Stimulated activated memory B cell treated with anti-CD40 and anti-IgM and Interleukin-4, amounts not matched to agents 10 μg/mL and 1 μg/mL and 100 μg/mL, for 72 hours (primary cell): ENCODE measurements around the gene FAM221B.

ENCODE experiments used
- ATAC-seq: fragments of 150-1000 bp; cut with Tn5 transposase; 2 replicates; pipeline ENCODE4 v1.10.0; 2021
- H3K27ac Mint-ChIP-seq: one replicate; pipeline ENCODE4 v1.8.0; 2022; ENCODE audit warnings: mild to moderate bottlenecking, mixed read lengths
- H3K27me3 Mint-ChIP-seq: one replicate; pipeline ENCODE4 v1.8.0; 2022; ENCODE audit warnings: mixed read lengths
- H3K36me3 Mint-ChIP-seq: one replicate; pipeline ENCODE4 v1.8.0; 2022; ENCODE audit warnings: mixed read lengths
- H3K4me1 Mint-ChIP-seq: one replicate; pipeline ENCODE4 v1.8.0; 2022; ENCODE audit warnings: mixed read lengths
- H3K4me3 Mint-ChIP-seq: one replicate; pipeline ENCODE4 v1.8.0; 2022; ENCODE audit warnings: mild to moderate bottlenecking, moderate library complexity, mixed read lengths
- H3K9me3 Mint-ChIP-seq: one replicate; pipeline ENCODE4 v1.8.0; 2022; ENCODE audit warnings: mixed read lengths

The FAM221B gene, protein sequence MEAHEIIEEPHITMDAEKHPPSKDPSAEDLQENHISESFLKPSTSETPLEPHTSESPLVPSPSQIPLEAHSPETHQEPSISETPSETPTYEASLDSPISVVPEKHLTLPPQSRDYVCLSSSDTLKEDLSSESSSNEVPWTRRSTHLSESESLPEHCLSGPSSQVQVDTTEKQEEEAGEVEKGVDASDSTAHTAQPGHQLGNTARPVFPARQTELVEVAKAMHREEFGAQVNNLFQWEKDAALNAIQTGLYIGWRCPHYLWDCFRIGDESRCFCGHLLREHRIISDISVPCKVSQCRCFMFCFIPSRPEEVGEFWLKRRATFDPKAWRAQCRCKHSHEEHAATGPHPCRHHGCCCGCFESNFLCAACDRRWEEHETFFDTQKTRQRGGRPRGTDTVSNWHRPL

DNA sequence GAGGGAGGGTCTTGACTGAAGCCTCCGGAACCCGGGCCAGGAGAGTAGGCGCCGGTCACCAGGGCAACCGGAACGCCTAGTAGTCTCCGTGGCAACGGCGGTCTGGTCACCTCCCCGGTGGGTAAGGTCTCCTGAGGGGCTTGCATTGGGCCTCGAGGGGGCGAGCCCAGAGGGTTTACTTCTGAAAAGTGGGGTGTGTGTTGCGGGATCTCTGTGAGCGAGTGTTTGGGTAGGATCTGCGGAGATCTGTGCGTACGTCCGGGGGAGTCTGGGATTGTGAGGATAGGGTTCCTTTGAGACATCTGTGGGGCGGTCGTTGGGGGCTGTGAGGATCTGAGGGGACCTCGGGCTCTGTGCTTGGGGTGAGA, at the start of gene FAM221B:
Gene FAM221B (minus strand): TSS at position 17 of the 368 bp plus-strand sequence. CDS start 2,571 bp downstream, outside the sequence.
- Mint-ChIP-seq H3K4me3 (peak within 1 kb of the TSS; percentile 84), H3K36me3 (no peaks in the 10 kb centered on the region), H3K4me1 (peaks cover 50% of the 10 kb centered on the region), H3K27ac (peak within 1 kb of the TSS; percentile 72), H3K27me3 (no peaks in the 10 kb centered on the region), H3K9me3 (no peaks in the 10 kb centered on the region)
- ATAC-seq, result no peak

DNA sequence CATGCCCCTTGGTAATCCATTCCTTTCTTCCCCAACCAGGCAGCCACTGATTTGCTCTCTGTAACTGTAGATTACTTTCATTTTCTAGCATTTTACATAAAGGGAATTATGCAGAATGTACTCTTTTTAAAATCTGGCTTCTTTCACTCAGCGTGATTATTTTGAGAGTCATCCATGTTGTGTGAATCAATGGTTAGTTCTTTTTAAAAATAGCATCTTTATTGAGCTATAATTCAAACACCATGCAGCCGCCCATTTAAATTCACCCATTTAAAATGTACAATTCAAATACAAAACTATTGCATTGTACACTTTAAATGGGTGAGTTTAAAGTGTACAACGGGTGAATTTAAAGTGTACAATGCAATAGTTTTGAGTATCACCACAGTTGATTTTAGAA, 44.0 kb upstream of the FAM221B start:
- H3K4me1 Mint-ChIP-seq, result no peaks in the 10 kb centered on the region
- H3K4me3 Mint-ChIP-seq, result no peak overlapping the region
- ATAC-seq, result no peak
- H3K36me3 Mint-ChIP-seq, result peaks cover 4% of the 10 kb centered on the region
- H3K27me3 Mint-ChIP-seq, result peaks cover 12% of the 10 kb centered on the region
- peaks cover 11% of the 10 kb centered on the region for H3K9me3 Mint-ChIP-seq
- H3K27ac Mint-ChIP-seq, result no peak overlapping the region

DNA sequence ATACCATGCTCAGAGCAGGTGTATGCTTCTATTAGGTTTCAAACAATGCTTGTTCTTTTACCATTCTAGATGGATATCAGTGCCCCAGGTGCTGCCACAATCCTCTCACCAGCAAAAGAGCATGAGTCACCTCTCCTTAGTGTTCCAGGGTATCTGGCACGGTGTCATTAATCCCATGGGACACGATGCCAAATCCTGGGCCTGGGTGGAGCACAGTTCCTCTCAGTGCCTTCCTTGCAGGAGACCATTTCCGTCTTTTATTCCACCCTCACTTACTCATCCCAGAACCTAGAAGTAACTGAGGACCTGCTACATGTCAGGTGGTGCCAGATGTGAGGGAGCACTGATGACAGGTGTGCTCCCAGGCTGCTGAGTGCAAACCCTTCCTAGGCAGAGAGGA, 43.0 kb upstream of the FAM221B start:
- Mint-ChIP-seq H3K4me3 (no peak overlapping the region), H3K27ac (no peak overlapping the region), H3K4me1 (no peaks in the 10 kb centered on the region), H3K27me3 (peaks cover 7% of the 10 kb centered on the region), H3K9me3 (peaks cover 4% of the 10 kb centered on the region), H3K36me3 (no peaks in the 10 kb centered on the region)
- no peak for ATAC-seq

DNA sequence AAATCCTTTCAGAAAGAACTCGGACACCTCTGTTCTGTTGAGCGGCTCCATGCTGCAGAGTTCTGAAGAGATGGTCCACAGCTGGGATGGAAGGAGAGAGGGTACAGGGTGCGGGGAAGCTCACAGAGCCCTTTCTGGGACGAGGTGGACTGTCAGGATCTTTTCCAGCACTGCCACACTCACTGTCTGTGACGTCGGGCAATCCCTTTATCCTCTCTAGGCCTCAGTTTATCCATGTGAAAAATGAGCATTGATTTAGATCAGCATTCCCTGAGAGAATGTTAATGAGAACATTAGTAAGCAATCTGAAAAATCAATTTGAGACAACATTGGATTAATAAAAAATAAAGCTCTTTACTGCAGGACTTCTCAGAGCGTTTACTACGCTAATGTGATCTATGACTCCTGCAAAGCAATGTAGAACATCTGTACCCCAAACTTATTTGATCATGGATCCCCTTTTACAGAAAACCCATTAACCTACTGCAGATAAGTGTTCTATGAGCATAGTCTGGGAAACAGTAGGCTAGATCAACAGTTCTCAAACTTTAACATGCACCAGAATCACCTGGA, 41.9 kb upstream of the FAM221B start, which contains the start of gene OR13J1:
Gene OR13J1 (minus strand): TSS at position 51 of the 573 bp plus-strand sequence. CDS start 0 bp downstream, at position 51.
- no peaks in the 10 kb centered on the region for H3K9me3 Mint-ChIP-seq
- no peaks in the 10 kb centered on the region for H3K36me3 Mint-ChIP-seq
- no peak within 1 kb of the TSS for H3K27ac Mint-ChIP-seq
- ATAC-seq, result no peak
- no peak within 1 kb of the TSS for H3K4me3 Mint-ChIP-seq
- peaks cover 8% of the 10 kb centered on the region for H3K27me3 Mint-ChIP-seq
- no peaks in the 10 kb centered on the region for H3K4me1 Mint-ChIP-seq

DNA sequence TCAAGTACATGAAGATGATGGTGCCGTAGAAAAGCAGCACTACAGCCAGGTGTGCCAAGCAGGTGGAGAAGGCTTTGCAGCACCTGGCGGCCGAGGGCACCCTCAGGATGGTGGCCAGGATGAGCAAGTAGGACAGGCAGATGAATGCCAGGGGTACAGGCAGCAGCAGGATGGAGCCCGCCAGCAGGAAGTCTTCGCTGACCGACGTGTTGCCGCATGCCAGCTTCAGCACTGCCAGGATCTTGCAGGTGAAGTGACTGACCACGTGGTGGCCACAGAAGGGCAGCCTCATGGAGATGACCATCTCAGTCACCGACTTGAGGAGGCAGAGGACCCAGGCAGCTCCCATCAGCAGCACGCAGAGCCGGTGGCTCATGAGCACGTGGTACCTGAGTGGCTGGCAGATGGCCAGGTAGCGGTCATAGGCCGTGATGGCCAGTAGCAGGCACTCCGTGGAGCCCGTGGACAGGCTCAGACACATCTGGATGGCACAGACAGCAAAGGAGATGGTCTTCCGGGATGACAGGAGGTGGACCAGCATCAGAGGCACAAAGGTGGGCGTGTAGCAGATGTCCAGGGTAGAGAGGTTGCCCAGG, 41.2 kb upstream of the FAM221B start:
- H3K27me3 Mint-ChIP-seq, result peaks cover 8% of the 10 kb centered on the region
- no peak overlapping the region for H3K27ac Mint-ChIP-seq
- no peak for ATAC-seq
- H3K4me1 Mint-ChIP-seq, result no peaks in the 10 kb centered on the region
- H3K9me3 Mint-ChIP-seq, result no peaks in the 10 kb centered on the region
- H3K4me3 Mint-ChIP-seq, result no peak overlapping the region
- no peaks in the 10 kb centered on the region for H3K36me3 Mint-ChIP-seq

DNA sequence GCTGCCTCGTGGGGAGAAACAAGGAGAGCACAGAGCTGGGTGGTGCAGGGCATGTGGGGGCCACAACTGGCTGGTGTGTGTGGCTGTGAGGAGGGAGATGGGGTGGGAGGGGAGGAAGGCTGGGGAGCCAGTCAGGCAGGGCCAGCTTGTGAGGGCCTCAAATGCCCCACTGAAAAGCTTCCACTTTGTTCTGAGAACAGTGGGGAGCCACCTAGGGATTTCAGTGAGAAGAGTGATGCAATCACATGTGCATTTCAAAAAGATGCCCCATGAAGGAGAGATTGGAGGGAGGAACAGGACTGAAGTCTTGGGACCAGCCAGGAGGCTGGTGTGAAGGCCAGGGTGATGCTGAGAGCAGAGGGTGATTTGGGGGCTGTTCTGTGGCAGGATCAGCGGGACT, 40.4 kb upstream of the FAM221B start:
- no peak for ATAC-seq
- Mint-ChIP-seq H3K4me1 (no peaks in the 10 kb centered on the region), H3K27ac (no peak overlapping the region)

DNA sequence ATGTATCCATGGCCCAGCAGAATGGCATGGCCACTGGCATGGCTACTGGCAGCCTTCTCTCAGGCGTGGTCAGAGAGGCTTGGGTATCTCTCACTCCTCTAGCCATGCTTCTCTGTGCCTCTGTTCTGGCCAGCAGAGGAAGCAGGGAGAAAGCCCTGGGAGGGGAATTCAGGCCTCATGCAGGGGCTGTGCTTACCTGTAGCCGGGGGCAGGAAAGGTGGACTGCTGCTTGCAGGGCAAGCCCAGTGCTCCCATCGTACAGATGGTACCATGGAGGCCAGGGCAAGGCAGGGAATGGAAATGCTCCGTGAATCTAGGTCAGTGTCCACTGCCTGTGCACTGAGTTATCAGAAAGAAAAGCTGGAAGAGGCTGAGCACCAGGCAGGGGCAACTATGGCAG, 39.0 kb upstream of the FAM221B start:
- Mint-ChIP-seq H3K36me3 (no peaks in the 10 kb centered on the region), H3K4me3 (no peak overlapping the region), H3K9me3 (no peaks in the 10 kb centered on the region), H3K27ac (no peak overlapping the region), H3K4me1 (no peaks in the 10 kb centered on the region), H3K27me3 (peaks cover 14% of the 10 kb centered on the region)
- ATAC-seq, result no peak

More for the DNA sequence above, 40.4 kb upstream of the FAM221B start:
- Mint-ChIP-seq H3K36me3 (no peaks in the 10 kb centered on the region), H3K9me3 (no peaks in the 10 kb centered on the region), H3K27me3 (peaks cover 8% of the 10 kb centered on the region), H3K4me3 (no peak overlapping the region)

DNA sequence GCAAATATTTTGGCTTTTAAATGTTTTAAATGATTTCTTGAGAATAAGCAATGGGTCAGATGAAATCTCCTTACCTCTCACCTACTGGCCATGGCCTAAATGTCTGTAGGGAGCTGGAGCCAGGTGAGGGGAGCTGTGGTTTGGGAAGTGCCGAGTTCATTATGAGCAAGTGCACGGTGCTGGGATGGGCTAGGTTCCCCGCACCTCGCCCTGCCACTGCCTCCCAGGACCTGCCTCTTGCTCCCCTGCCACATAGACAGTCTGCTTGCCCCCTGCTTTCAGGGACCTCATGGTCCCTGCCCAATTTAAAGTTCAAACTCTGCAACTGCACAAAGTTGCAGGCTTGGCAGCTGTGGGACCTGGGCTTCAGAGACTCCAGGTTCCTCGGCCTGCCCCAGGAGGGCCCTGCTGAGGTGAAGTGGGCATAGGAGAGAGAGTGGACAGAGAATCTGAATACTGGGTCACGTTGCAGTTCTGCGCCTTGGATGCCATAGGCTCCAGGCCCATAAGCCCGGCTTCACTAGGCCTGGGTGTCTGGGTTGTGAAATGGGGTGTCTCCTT, 36.2 kb upstream of the FAM221B start:
- Mint-ChIP-seq H3K9me3 (no peaks in the 10 kb centered on the region), H3K4me3 (no peak overlapping the region), H3K4me1 (no peaks in the 10 kb centered on the region), H3K36me3 (no peaks in the 10 kb centered on the region), H3K27ac (no peak overlapping the region), H3K27me3 (peaks cover 31% of the 10 kb centered on the region)
- no peak for ATAC-seq

DNA sequence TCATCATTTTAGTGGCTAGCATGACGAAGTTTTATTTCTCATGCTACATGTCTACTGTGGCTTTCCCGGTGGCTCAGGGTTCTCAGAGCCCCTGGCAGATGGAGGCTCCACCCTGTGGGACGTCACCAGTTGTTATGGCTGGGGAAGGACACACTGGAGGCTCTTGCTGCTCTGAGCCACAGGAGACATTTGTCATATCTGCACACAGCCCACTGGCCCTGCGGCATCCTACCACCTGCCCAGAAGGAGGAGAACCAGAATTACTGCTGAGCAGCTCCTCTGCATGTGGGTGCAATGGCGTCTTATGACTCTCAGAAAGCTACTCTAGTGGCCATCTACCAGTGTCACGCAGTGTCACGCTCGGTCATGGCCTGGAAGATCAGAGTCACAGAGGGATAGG, 35.1 kb upstream of the FAM221B start:
- no peaks in the 10 kb centered on the region for H3K4me1 Mint-ChIP-seq
- H3K4me3 Mint-ChIP-seq, result no peak overlapping the region
- no peaks in the 10 kb centered on the region for H3K9me3 Mint-ChIP-seq
- no peaks in the 10 kb centered on the region for H3K36me3 Mint-ChIP-seq
- peaks cover 31% of the 10 kb centered on the region for H3K27me3 Mint-ChIP-seq
- ATAC-seq, result no peak
- no peak overlapping the region for H3K27ac Mint-ChIP-seq

DNA sequence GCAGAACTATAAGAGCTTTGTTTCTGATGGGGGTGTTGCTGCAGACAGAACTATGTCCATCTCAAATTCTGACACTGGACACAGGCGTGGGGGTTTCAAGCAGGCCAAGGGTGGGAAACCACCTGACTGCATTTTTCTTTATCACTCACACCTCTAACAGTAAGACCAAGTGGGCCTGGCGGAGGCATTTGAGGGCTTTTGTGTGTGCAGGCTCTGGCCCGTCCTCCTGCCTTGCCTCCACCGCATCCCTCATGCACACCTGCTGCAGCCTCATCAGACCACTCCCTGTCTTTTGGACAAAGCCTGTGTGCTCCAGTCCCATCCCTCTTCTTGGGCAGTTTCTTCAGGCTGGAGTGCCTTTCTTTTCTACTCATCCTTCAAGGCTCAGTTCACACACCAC, 33.8 kb upstream of the FAM221B start:
- H3K36me3 Mint-ChIP-seq, result no peaks in the 10 kb centered on the region
- ATAC-seq, result no peak
- H3K4me1 Mint-ChIP-seq, result no peaks in the 10 kb centered on the region
- H3K9me3 Mint-ChIP-seq, result no peaks in the 10 kb centered on the region
- no peak overlapping the region for H3K27ac Mint-ChIP-seq
- peaks cover 31% of the 10 kb centered on the region for H3K27me3 Mint-ChIP-seq
- no peak overlapping the region for H3K4me3 Mint-ChIP-seq

DNA sequence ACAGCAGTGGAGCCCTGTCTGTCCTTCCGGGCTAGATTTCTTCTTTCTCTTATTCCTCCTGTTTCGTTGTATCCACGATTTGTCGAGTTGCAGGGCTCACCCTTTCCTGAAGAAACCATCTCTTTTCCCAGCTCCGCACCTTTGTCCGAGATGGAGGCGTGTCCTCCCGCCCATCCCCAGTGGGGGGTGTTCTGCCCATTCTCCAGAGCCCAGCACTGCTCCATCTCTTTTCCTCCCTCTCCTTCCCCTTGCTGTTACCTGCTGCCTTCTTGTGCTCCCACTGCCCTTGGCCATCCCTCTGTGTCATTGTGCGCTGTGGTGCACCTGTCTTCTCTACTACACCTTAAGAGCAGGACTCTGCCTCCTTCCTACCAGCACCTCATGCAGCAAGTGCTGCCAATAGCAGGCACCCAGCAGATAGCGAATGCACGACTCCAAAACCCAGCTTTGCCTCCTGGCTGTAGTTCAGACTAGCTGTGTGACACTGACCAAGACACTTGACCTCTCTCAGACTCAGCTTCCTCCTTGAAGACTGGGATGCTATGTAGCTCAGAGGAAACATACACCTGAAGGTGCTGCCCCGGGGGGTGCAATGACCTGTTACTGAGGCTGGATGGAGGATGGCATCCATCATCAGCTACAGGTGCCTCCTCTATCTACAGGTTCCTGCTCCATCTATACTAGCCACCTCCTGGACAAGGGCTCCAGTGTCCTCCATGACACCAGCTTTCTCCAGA, 32.8 kb upstream of the FAM221B start:
- peaks cover 28% of the 10 kb centered on the region for H3K27me3 Mint-ChIP-seq
- no peak for ATAC-seq
- no peak overlapping the region for H3K27ac Mint-ChIP-seq
- no peaks in the 10 kb centered on the region for H3K9me3 Mint-ChIP-seq
- H3K4me1 Mint-ChIP-seq, result no peaks in the 10 kb centered on the region
- H3K36me3 Mint-ChIP-seq, result no peaks in the 10 kb centered on the region
- no peak overlapping the region for H3K4me3 Mint-ChIP-seq

DNA sequence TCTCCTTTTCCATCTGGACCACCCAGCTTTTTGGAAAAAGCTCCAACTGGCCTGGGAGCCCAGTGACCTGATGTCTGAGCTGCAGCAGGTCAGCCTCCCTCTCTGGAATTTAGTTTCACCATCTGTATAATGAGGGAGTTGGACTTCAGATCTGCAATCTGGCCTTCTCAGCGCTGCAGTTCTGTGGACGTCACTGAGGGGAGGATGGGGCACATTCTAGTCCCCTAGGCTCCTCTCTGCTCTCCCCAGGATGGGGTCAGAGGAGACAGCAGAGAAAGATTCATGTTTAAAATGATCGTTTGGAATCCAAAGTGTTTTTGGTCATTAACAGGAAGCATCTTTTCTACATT, 31.4 kb upstream of the FAM221B start:
- H3K4me1 Mint-ChIP-seq, result no peaks in the 10 kb centered on the region
- peaks cover 23% of the 10 kb centered on the region for H3K27me3 Mint-ChIP-seq

DNA sequence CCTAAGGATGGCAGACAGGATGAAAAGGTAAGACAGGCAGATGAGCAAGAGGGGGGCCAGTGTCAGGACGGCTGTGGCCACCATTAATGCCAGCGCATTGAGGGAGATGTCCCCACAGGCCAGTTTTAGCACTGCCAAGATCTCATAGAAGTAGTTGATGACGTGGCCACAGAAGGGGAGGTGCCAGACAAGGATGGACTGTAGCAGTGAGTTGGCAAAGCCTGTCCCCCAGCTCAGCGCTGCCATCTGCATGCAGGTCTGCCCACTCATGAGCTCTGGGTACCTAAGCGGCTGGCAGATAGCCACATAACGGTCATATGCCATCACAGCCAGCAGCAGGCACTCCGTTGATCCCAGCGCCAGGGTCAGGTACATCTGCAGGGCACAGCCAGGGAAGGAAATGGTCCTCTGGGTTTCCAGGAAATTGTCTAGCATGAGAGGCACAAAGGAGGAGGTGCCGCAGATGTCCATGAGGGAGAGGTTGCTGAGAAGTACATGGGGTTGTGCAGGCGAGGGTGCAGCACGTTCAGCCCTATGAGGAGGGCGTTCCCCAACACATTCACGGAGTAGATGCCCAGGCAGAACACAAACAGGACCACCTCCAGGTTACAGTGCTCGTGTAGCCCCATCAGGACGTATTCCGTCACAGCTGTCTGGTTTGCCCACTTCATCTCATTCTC, 30.9 kb upstream of the FAM221B start:
- no peaks in the 10 kb centered on the region for H3K9me3 Mint-ChIP-seq
- H3K4me1 Mint-ChIP-seq, result no peaks in the 10 kb centered on the region
- H3K27me3 Mint-ChIP-seq, result peaks cover 23% of the 10 kb centered on the region
- no peak overlapping the region for H3K27ac Mint-ChIP-seq
- H3K36me3 Mint-ChIP-seq, result no peaks in the 10 kb centered on the region
- ATAC-seq, result peak; percentile 31
- no peak overlapping the region for H3K4me3 Mint-ChIP-seq

More for the DNA sequence above, 31.4 kb upstream of the FAM221B start:
- Mint-ChIP-seq H3K27ac (no peak overlapping the region), H3K4me3 (no peak overlapping the region), H3K36me3 (no peaks in the 10 kb centered on the region), H3K9me3 (no peaks in the 10 kb centered on the region)
- ATAC-seq, result no peak

DNA sequence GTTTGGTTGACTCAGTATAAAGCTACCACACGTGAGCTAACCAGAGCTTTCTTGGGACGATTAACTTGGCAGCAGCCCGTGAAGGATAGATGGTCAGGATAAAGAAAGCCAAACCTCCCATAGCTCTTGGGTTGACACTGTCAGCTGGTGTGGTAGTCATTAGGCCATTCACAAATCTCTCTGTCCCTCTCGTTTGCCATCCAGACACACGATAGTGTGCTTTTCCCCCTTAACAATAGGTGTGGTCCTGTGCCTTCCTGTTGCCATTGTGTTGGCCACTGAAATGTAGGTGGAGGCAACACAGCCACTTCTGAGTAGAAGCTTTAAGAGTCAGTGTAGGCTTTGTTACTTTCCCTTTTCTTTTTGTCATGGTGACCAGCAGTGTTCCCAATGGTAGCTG, 29.9 kb upstream of the FAM221B start:
- no peak overlapping the region for H3K4me3 Mint-ChIP-seq
- no peaks in the 10 kb centered on the region for H3K9me3 Mint-ChIP-seq
- H3K27ac Mint-ChIP-seq, result no peak overlapping the region
- no peaks in the 10 kb centered on the region for H3K4me1 Mint-ChIP-seq
- no peaks in the 10 kb centered on the region for H3K36me3 Mint-ChIP-seq
- H3K27me3 Mint-ChIP-seq, result peaks cover 23% of the 10 kb centered on the region
- no peak for ATAC-seq

DNA sequence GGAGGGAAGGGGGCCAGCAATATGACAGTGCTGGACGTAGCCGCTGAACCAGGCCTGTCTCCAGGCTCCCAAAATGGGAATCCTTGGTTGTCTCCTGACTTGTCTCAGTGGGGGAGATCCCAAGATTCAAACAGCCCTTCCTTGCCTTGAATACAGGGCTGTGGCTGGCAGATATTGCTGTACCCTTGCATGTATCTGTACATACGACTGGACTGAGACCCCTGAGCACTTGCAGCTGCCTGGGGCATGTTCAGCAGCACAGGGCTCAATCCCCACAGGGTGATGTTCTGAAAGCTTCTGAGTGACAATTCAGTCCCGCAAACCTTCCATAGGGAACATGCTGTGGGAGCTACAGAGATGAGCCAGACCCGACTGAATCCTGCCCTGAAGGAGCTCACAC, 28.4 kb upstream of the FAM221B start:
- Mint-ChIP-seq H3K4me1 (no peaks in the 10 kb centered on the region), H3K27me3 (peaks cover 10% of the 10 kb centered on the region), H3K27ac (no peak overlapping the region), H3K4me3 (no peak overlapping the region), H3K9me3 (no peaks in the 10 kb centered on the region), H3K36me3 (no peaks in the 10 kb centered on the region)
- no peak for ATAC-seq
